Activated naive CD4-positive, alpha-beta T cell treated with anti-CD3 and anti-CD28 coated beads, Interleukin-2, amount 10 ng/mL, durations not matched to agents 7 days and 5 days (primary cell): ENCODE data around the gene KCNMA1.
"Not testable (repeated sequence)": the region's sequence is repeated elsewhere in the genome, so short reads cannot be mapped to it uniquely, and the experiment has no call there.

Experiments used
- CTCF ChIA-PET: fragments of 350-600 bp; sonication (Branson Sonifier 250); formaldehyde crosslinking; loops from one replicate; lab custom pipeline; 2021; ENCODE audit warnings: antibody characterized with exemption; lab: Charles Lee
- DNase-seq: peaks from one replicate; pipeline ENCODE4 v3.0.0-alpha.2; 2020
- H3K27ac Mint-ChIP-seq: one replicate; pipeline ENCODE4 v1.8.0; 2021; ENCODE audit warnings: mild to moderate bottlenecking, moderate library complexity, mixed read lengths
- H3K27me3 Mint-ChIP-seq: one replicate; pipeline ENCODE4 v1.8.0; 2021; ENCODE audit warnings: mild to moderate bottlenecking, mixed read lengths
- H3K36me3 Mint-ChIP-seq: one replicate; pipeline ENCODE4 v1.8.0; 2021; ENCODE audit warnings: mixed read lengths
- H3K4me1 Mint-ChIP-seq: one replicate; pipeline ENCODE4 v1.8.0; 2021; ENCODE audit warnings: mixed read lengths
- H3K4me3 Mint-ChIP-seq: one replicate; pipeline ENCODE4 v1.8.0; 2021; ENCODE audit warnings: mild to moderate bottlenecking, moderate library complexity, mixed read lengths
- H3K9me3 Mint-ChIP-seq: one replicate; pipeline ENCODE4 v1.8.0; 2021; ENCODE audit warnings: mixed read lengths

The KCNMA1 gene

DNA sequence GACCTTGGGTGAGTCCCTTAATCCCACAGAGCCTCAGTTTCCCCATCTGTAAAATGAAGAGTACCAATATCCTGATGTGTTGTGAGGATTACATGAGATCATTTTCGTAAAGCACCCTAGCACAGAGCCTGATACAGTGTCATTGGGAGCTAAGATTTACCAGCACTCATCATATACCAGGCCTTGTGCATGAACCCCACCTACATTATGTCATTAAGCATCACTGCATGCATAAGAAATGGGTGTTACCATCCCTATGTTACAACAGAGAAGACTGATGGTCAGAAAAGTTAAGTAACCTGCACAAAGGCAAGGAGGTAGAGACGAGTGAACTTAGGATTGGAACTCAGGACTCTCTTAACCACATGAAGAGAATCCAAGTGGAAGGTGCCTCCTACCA, 290.6 kb downstream of the KCNMA1 start:
- CTCF ChIA-PET = no interaction called here
- Mint-ChIP-seq H3K4me1 (no peaks in the 10 kb centered on the region), H3K27me3 (no peaks in the 10 kb centered on the region), H3K27ac (no peak overlapping the region), H3K36me3 (no peaks in the 10 kb centered on the region), H3K9me3 (no peaks in the 10 kb centered on the region), H3K4me3 (no peak overlapping the region)
- no peak for DNase-seq

DNA sequence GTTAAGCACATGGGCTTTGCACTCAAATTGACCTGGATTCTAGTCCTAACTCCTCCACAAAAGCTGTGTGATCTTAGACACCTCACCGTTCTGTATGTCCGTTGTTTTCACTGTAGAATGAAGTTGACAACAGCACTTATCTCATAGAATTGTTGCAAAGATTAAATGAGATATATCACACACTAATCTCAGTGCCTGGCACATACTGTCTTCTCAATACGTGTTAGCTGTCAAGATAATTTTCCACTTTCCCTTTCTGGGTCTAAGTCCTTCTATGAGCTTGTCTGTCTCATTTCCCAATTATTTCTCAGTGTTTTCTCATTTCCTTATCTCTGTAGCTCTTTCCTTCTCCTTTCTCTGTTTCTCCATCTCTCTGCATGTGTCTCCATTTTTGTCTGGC, 296.6 kb downstream of the KCNMA1 start:
- CTCF ChIA-PET = no interaction called here
- H3K36me3 Mint-ChIP-seq = no peaks in the 10 kb centered on the region

DNA sequence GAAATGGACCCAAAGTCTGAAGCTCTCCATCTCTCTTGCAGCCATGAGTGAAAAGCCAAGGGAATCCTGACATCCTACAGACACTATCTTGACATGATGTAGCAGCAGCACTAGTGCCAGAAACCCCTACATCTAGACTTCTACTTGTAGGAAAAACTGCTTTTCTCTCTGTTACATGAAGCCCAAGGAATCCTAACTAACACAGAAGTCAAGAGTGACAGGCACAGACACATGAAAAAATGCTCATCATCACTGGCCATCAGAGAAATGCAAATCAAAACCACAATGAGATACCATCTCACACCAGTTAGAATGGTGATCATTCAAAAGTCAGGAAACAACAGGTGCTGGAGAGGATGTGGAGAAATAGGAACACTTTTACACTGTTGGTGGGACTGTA, 297.7 kb downstream of the KCNMA1 start:
- H3K4me1 Mint-ChIP-seq, H3K27ac Mint-ChIP-seq, H3K27me3 Mint-ChIP-seq, CTCF ChIA-PET, H3K4me3 Mint-ChIP-seq, H3K36me3 Mint-ChIP-seq, H3K9me3 Mint-ChIP-seq, DNase-seq: not testable (repeated sequence)

More for the DNA sequence above, 296.6 kb downstream of the KCNMA1 start:
- H3K27ac Mint-ChIP-seq = no peak overlapping the region
- DNase-seq = no peak
- no peaks in the 10 kb centered on the region for H3K27me3 Mint-ChIP-seq
- no peaks in the 10 kb centered on the region for H3K9me3 Mint-ChIP-seq
- H3K4me1 Mint-ChIP-seq = no peaks in the 10 kb centered on the region
- no peak overlapping the region for H3K4me3 Mint-ChIP-seq

DNA sequence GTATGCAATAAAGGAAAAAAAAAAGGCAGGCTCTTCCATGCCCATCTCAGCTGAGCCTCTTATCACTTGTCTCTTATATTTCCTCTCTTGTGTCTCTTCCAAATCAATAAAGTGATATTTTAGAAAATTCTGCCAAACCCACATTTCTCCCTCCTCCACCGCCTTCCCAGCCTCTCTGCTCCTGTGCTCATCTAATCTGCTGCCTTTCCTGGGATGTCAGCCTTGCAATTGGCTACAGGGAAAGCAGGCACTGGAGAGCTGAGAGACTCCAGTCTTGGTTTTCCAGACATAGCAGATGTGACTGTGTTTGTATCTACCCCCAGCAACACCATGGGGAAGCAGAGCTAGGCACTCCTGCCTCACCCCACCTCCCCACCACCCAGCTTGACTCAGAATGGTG, 298.4 kb downstream of the KCNMA1 start:
- Mint-ChIP-seq H3K27ac (no peak overlapping the region), H3K9me3 (no peaks in the 10 kb centered on the region), H3K4me1 (no peaks in the 10 kb centered on the region), H3K4me3 (no peak overlapping the region), H3K27me3 (no peaks in the 10 kb centered on the region), H3K36me3 (no peaks in the 10 kb centered on the region)
- CTCF ChIA-PET = no interaction called here
- DNase-seq = no peak

DNA sequence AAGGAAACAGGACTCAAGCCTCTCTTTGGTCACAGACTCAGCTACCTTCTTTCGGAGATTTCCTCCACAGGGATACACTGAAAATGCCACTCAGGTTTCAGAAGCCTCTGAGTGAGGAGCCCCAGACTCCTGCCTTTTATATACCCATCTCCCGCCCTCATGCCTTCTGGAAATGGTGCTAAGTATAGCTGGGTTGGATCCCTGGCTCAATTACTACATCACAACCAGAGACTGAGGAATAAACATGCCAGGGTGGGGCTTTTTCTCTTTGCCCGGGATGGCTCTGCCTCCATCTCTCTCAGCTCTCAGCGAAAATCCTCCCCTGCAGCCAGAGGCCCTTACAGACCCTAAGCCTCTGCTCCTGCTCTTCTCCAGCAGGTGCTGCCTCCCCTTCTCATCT, 299.5 kb downstream of the KCNMA1 start:
- no peaks in the 10 kb centered on the region for H3K4me1 Mint-ChIP-seq
- H3K27me3 Mint-ChIP-seq = no peaks in the 10 kb centered on the region
- no peaks in the 10 kb centered on the region for H3K36me3 Mint-ChIP-seq
- DNase-seq = no peak
- CTCF ChIA-PET = no interaction called here
- H3K4me3 Mint-ChIP-seq = no peak overlapping the region
- no peaks in the 10 kb centered on the region for H3K9me3 Mint-ChIP-seq
- H3K27ac Mint-ChIP-seq = no peak overlapping the region

DNA sequence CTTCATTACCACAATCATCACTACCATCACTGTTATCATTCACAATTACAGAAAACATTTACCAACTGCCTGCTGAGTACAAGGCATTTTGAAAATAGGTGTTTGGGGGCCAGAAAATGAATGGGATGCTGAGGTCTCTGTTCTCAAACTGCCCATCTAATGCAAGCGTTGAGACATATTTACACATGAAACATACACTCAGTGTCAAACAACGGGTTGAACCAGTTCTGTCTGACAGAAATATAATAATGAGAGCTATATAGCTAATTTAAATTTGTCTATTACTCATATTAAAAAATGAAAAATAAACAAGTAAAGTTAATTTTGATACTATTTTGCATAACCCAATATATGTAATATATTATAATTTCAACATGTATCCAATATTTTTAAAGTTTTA, 303.1 kb downstream of the KCNMA1 start:
- no peaks in the 10 kb centered on the region for H3K4me1 Mint-ChIP-seq
- H3K4me3 Mint-ChIP-seq = no peak overlapping the region
- no peak overlapping the region for H3K27ac Mint-ChIP-seq
- no peak for DNase-seq
- H3K27me3 Mint-ChIP-seq = no peaks in the 10 kb centered on the region
- CTCF ChIA-PET = no interaction called here
- no peaks in the 10 kb centered on the region for H3K9me3 Mint-ChIP-seq
- H3K36me3 Mint-ChIP-seq = no peaks in the 10 kb centered on the region

DNA sequence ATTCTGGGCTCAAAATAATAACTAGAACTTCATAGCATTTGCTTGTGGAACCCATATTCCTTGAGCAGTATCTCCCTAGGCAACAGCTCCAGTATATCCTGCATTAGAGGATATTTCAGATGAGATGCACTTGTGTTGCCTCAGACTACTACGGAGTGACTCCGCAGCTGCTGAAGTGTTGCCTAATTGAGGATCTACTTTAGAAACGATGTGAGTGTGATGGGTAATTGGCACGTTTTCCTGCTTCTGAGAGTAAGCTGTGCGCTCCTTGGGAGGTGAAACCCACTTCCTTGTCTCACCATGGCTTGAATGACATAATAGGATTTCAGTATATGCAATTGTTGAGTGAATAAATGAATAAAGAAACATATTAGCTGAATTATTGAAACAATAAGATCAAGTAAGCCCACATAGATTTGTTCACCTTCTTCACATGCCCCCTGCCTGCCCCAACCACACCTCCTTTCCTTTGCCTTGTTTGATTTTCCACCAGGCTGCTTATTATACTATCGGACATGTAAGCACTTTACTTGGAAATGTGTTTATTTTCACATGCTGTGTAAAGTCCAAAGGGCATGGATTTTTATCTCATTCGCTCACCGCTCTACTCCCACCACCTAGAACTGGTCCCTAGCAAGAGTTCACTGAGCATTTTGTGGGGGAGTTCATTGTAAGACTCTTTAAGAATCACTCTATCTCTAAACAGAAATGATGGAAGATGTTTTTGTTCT, 303.8 kb downstream of the KCNMA1 start:
- Mint-ChIP-seq H3K27ac (no peak overlapping the region), H3K9me3 (peaks cover 1% of the 10 kb centered on the region), H3K27me3 (no peaks in the 10 kb centered on the region), H3K4me3 (no peak overlapping the region), H3K36me3 (no peaks in the 10 kb centered on the region), H3K4me1 (no peaks in the 10 kb centered on the region)
- no peak for DNase-seq
- CTCF ChIA-PET = no interaction called here

DNA sequence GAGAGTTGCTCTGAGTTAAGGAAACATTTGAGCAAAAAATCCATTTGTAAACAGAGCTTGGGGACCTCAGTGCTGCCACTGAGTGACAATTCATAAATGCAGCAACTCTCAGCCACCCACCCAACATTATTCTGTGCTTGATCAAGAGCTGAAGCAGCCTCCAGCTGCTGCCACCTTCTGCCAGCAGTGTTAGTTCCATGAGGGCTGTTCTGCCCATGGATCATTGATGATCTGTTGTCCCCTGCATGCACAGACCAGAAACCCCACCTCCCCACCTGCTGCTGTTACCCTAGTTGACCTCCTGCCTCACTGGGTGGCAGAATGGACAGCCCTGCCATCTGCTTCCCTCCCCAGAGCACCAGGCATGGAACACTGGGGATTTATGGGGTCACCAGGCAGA, 305.4 kb downstream of the KCNMA1 start:
- H3K4me3 Mint-ChIP-seq = no peak overlapping the region
- no peak for DNase-seq
- H3K27ac Mint-ChIP-seq = no peak overlapping the region
- no peaks in the 10 kb centered on the region for H3K36me3 Mint-ChIP-seq
- H3K4me1 Mint-ChIP-seq = no peaks in the 10 kb centered on the region
- H3K9me3 Mint-ChIP-seq = peaks cover 1% of the 10 kb centered on the region
- CTCF ChIA-PET = no interaction called here
- H3K27me3 Mint-ChIP-seq = no peaks in the 10 kb centered on the region

DNA sequence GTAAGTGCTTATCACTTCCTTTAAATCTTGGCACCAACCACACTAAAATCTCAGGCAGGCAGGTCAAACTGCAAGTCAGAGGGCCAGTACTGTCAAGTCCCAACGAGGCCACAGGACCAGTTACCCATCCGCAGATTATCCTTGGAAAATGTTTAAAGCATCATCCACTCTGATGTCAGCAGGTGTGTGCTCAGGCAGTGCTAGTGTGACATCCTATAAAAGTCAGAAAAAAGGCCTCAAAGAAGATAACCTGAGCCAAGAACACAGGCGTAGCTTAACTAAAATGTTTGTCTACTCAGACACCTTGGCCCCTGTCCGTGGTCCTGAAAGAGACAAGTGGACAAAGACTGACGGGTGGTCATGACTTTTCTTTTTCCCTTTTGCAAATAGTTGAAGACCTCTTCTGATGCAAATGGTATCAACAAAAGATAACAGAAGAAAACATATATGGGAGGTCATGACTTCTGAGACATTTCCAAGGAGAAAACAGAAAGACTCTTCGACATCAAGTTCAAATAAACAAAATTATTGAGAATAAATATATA, 309.3 kb downstream of the KCNMA1 start:
- Mint-ChIP-seq H3K4me3 (no peak overlapping the region), H3K9me3 (peaks cover 1% of the 10 kb centered on the region), H3K36me3 (no peaks in the 10 kb centered on the region), H3K27ac (no peak overlapping the region), H3K27me3 (no peaks in the 10 kb centered on the region), H3K4me1 (no peaks in the 10 kb centered on the region)
- CTCF ChIA-PET = no interaction called here
- DNase-seq = peak; percentile 42

DNA sequence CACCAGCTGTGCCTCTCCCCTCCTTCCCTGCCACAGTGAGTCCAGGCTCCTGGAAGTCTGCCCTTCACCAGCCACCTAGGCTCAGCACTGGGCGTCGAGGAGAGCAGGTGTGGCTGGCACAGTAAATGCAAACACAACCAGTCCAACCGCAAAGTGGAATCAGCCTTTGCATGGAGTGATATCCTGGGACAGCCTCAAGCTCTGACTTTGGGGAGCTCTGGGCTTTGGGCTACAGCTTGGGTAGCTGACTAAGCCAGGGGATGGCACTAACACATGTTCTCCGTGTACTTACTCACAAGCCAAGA, 312.4 kb downstream of the KCNMA1 start:
- H3K9me3 Mint-ChIP-seq = peaks cover 3% of the 10 kb centered on the region
- no peak for DNase-seq
- H3K27me3 Mint-ChIP-seq = no peaks in the 10 kb centered on the region
- H3K4me3 Mint-ChIP-seq = no peak overlapping the region
- no peaks in the 10 kb centered on the region for H3K4me1 Mint-ChIP-seq
- CTCF ChIA-PET = no interaction called here
- H3K36me3 Mint-ChIP-seq = no peaks in the 10 kb centered on the region
- H3K27ac Mint-ChIP-seq = no peak overlapping the region

DNA sequence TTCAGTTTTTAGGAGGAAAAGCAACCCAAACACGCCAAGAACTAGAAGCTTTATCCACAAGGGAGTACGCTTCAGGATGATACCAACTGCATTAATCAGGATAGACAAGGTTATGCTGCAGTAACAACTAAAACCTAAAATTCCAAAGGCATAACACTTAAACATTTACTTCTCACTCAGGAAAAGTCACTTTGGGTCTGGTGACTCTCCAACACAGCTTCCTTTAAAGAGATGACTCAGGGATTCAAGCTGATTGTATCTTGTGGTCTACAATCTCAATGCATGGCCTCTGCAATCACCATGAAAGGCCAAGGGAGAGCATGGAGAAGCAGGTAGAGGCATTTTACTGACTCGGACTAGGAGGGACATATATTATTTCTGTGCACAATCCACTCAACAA, 315.8 kb downstream of the KCNMA1 start:
- no peaks in the 10 kb centered on the region for H3K36me3 Mint-ChIP-seq
- peaks cover 2% of the 10 kb centered on the region for H3K9me3 Mint-ChIP-seq
- no peaks in the 10 kb centered on the region for H3K4me1 Mint-ChIP-seq
- no peak overlapping the region for H3K27ac Mint-ChIP-seq
- no peaks in the 10 kb centered on the region for H3K27me3 Mint-ChIP-seq
- no peak overlapping the region for H3K4me3 Mint-ChIP-seq
- DNase-seq = no peak
- CTCF ChIA-PET = no interaction called here

DNA sequence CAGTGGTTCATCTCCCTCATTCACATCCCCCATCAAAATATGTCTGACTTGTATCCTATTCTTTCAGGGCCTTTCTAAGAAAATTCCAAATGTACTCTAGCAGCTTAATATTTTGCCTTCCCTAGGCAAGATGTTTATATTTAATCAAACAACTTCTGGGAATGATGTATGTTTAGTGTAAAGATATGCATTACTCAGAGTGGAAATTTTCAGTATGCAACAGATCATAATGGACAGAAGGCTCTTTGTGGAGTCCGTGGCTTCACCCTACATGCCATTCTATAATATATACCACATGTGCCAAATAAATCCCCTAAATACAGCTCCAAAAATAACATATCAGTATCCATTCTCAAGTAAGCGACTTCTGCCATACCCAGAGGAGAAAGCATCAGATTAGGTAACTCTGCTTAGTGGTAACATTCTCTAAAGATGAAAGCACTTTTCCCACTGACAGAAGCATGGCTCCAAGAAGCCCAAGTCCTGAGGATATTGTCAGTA, 316.6 kb downstream of the KCNMA1 start:
- DNase-seq = no peak
- no peaks in the 10 kb centered on the region for H3K36me3 Mint-ChIP-seq
- no peaks in the 10 kb centered on the region for H3K27me3 Mint-ChIP-seq
- H3K4me3 Mint-ChIP-seq = no peak overlapping the region
- no peaks in the 10 kb centered on the region for H3K4me1 Mint-ChIP-seq
- H3K27ac Mint-ChIP-seq = no peak overlapping the region
- peaks cover 2% of the 10 kb centered on the region for H3K9me3 Mint-ChIP-seq
- CTCF ChIA-PET = no interaction called here

DNA sequence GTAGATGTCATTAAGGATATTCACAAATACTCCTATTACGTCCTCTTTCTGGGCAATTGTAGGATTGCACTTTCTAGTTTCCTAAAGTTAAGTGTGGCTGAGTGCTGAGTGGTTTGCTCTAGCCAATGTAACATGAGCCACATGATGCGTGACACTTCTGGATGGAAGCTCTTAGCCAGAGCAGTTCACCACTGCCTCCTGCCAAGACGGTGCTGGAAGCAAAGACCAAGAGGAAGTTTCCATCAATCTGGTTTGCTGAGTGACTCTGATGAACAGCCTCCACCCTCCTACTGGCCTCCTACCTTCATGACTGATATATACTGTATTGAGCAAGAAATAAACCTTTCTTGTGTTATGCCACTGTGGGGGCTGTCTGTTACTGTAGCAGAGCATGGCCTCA, 318.1 kb downstream of the KCNMA1 start:
- Mint-ChIP-seq H3K27ac (no peak overlapping the region), H3K27me3 (no peaks in the 10 kb centered on the region), H3K4me1 (no peaks in the 10 kb centered on the region), H3K9me3 (peaks cover 2% of the 10 kb centered on the region), H3K4me3 (no peak overlapping the region), H3K36me3 (no peaks in the 10 kb centered on the region)
- no peak for DNase-seq
- CTCF ChIA-PET = no interaction called here

DNA sequence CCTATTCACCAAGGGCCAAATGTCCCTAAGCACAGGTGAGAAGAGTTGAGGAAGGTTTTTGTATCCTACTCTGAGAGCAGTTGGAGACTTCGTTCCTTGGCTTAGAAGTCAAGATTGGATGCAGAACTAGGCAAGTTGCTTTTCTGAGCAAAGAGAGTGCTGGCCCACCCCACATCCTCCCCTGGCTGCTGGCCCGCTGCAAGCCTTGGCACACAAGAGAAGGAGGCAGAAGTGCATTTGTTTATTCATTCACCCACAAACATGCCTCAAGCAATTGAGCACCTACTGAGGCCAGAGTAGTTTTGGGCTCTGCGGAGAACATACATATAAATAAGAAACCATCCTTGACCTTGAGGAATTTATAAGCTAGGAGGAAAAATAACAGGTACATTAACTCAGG, 318.9 kb downstream of the KCNMA1 start:
- no peak for DNase-seq
- Mint-ChIP-seq H3K4me1 (no peaks in the 10 kb centered on the region), H3K36me3 (no peaks in the 10 kb centered on the region), H3K27me3 (no peaks in the 10 kb centered on the region), H3K9me3 (peaks cover 2% of the 10 kb centered on the region), H3K4me3 (no peak overlapping the region), H3K27ac (no peak overlapping the region)
- CTCF ChIA-PET = no interaction called here

DNA sequence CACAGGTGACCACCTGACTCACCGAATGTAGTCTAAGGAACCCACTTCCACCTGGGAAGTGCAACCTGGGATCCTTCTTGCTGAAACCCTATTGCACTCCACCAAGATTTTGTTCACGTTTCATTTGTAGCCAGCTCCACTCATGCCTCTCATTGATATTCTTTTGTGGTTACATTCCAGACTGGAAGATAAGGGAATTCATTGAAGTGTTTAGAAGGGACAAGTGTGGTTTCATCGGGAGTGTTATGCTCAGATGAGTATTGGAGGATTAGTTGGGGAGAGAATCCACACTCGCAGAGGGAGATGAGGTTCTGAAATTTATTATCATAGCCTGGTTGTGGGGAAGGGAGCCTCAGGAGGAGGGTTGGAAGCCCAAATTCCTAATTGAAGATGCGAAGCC, 320.4 kb downstream of the KCNMA1 start:
- Mint-ChIP-seq H3K4me1 (no peaks in the 10 kb centered on the region), H3K27me3 (no peaks in the 10 kb centered on the region), H3K4me3 (no peak overlapping the region), H3K36me3 (no peaks in the 10 kb centered on the region), H3K9me3 (peaks cover 2% of the 10 kb centered on the region), H3K27ac (no peak overlapping the region)
- CTCF ChIA-PET = no interaction called here
- DNase-seq = no peak
